Measurements from ENCODE around the gene COL12A1.

DNA sequence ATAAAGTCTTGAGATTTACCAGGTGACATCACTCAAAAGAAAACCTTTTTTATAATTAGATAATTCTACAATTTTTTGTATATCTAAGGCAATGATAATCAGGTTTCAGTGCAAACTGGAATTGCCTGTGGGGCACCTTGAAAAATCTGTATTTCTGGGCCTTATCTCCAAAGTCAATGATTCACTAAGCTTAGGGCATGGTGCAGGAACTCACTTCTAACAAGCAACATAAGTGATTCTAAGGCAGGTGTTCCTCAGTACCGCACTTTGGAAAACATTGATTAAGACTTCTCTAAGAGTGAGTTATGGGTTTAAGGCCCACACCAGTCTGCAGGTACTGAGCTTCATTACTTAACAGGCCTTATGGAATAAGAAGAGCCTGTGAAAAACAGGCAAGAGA is 115.3 kb downstream of the COL12A1 start:
- TF ChIP-seq, protein P1, sequence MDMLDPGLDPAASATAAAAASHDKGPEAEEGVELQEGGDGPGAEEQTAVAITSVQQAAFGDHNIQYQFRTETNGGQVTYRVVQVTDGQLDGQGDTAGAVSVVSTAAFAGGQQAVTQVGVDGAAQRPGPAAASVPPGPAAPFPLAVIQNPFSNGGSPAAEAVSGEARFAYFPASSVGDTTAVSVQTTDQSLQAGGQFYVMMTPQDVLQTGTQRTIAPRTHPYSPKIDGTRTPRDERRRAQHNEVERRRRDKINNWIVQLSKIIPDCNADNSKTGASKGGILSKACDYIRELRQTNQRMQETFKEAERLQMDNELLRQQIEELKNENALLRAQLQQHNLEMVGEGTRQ (CRISPR knock-in tag; IDR thresholded peaks at IDR 0.05), result no peak
- TF ChIP-seq MEF2A (IDR thresholded peaks at IDR 0.05; ENCODE audit: control insufficient read depth, low read depth, low read length), result no peak
- TF ChIP-seq CCAR2 (IDR thresholded peaks at IDR 0.05; ENCODE audit: low read depth, low read length), result no peak
- no peak for TF ChIP-seq BCLAF1 (IDR thresholded peaks at IDR 0.05; ENCODE audit: borderline replicate concordance in 1 of 2, control insufficient read depth in 1 of 2, low read depth in 2 of 2, low read length in 1 of 2)
- no peak for TF ChIP-seq TEAD1 (CRISPR knock-in tag; IDR thresholded peaks at IDR 0.05)
- TF ChIP-seq CTCF (IDR thresholded peaks at IDR 0.05 in 2 of 3, conservative IDR thresholded peaks at IDR 0.05 in 1 of 3; ENCODE audit: insufficient read depth in 2 of 3, low read depth in 1 of 3, low read length in 3 of 3), result no peak
- no peak for TF ChIP-seq SMAD4 (CRISPR knock-in tag; conservative IDR thresholded peaks at IDR 0.05)
- no peak for TF ChIP-seq FOXM1 (IDR thresholded peaks at IDR 0.05; ENCODE audit: low read depth)
- TF ChIP-seq FOXM1 (CRISPR knock-in tag; IDR thresholded peaks at IDR 0.05; ENCODE audit: low read depth), result no peak
- no peak for TF ChIP-seq EP300 (IDR thresholded peaks at IDR 0.05; ENCODE audit: low read length)
- TF ChIP-seq EP400 (IDR thresholded peaks at IDR 0.05), result no peak
- TF ChIP-seq ESRRA (IDR thresholded peaks at IDR 0.05; ENCODE audit: borderline replicate concordance, low read depth), result no peak
- TF ChIP-seq CREB1 (IDR thresholded peaks at IDR 0.05), result no peak
- no peak for TF ChIP-seq CREB1 (CRISPR knock-in tag; IDR thresholded peaks at IDR 0.05)

All from K562 (cell line).